ENCODE data around the gene SMIM1. TPM values are rescaled to one million over a fixed set of nuclear protein-coding genes. Genes with fewer than 3 reads are reported as not detected.
A peak's percentile ranks its signal among the peaks of the same experiment; 100 is the strongest.

The SMIM1 gene
- total and polyA plus RNA-seq, 9 of the 15 experiments (the other 6 are each of a cell fraction or from before 2014, with no cell fraction given) = 2.3 to 125 (median 24.3) TPM

- Histone ChIP-seq H3K36me3 (ENCODE audit: control insufficient read depth, insufficient read depth, low read length) (peaks cover 50% of the 10 kb centered on the region; the same call in 2 of the 3 replicates), H3K27me3 (ENCODE audit: control insufficient read depth in 2 of 2, insufficient read depth in 2 of 2, low read length in 2 of 2) (no peaks in the 10 kb centered on the region), H3K9me3 (replicated peaks; ENCODE audit: control insufficient read depth, insufficient read depth, low read depth, low read length) (no peaks in the 10 kb centered on the region), H3K9me1 (ENCODE audit: control insufficient read depth, insufficient read depth, low read length) (peaks cover 9% of the 10 kb centered on the region), H3K4me3 (no peak overlapping the region), H4K20me1 (replicated peaks; ENCODE audit: control insufficient read depth, insufficient read depth, low read length) (peaks cover 17% of the 10 kb centered on the region; the same call in 1 of the 2 replicates), H2AFZ (ENCODE audit: low read depth, low read length) (no peak overlapping the region), H3K27ac (ENCODE audit: extremely low read depth, low read depth, low read length) (no peak overlapping the region), H3K4me1 (replicated peaks in 1 of 2; ENCODE audit: control insufficient read depth in 2 of 2, insufficient read depth in 2 of 2, low read length in 2 of 2) (peaks cover 24 to 64% of the 10 kb centered on the region in 2 experiments), H3K79me2 (ENCODE audit: control insufficient read depth, insufficient read depth, low read length) (peaks cover 29% of the 10 kb centered on the region), H3K4me2 (ENCODE audit: insufficient read depth, low read length) (peak overlapping the region; percentile 87; the same call in 1 of the 2 replicates), H3K9ac (ENCODE audit: insufficient read depth in 1 of 2, low read depth in 2 of 2, low read length in 2 of 2) (peak overlapping the region in 1 of 2 experiments; percentile 95; a peak in 2 of 4 replicates)
- WGBS (ENCODE audit: insufficient coverage, low coverage, missing lambda C conversion rate) = 83% methylated on average over 11 of the region's 12 CpGs
- DNase-seq (ENCODE audit: extremely low read depth in 1 of 4, low spot score in 3 of 4) = no peak
- intact Hi-C loops (cut with micrococcal nuclease) = no loop called here
- BruUV-seq (replicated peaks) = no TSS peak
- ChIA-PET CTCF (ENCODE audit: low intra/inter-chr PET ratio) (no interaction called here), POLR2A (interaction anchor here (0.6 to 1.5 kb wide), 5 partner anchors 17 to 315 kb away, joined by 3 to 4 read pairs (median 3); no protein-coding TSS in a partner anchor)
- no peak for TF ChIP-seq FOXJ2 (tag; IDR thresholded peaks at IDR 0.05)
- TF ChIP-seq RBM25 (IDR thresholded peaks at IDR 0.05; ENCODE audit: low read depth, low read length, severe bottlenecking) = no peak
- peak; percentile 31; the same call in 1 of the 2 replicates for TF ChIP-seq POLR2G (IDR thresholded peaks at IDR 0.05; ENCODE audit: low read depth, low read length)
- in situ Hi-C loops (cut with MboI) = no loop called here
- no peak for ATAC-seq
- FAIRE-seq = no peak
Measured at GRCh38 chr1:3745071-3745470, 27.5 kb upstream of the SMIM1 start.
